K562 (cell line): ENCODE measurements around the gene PLEKHO1. TPM values are rescaled to one million over a fixed set of nuclear protein-coding genes. Genes with fewer than 3 reads are reported as not detected.

Experiments
- ILK ChIP-seq: fragments of 450-650 bp; IDR thresholded peaks from 2 replicates; pipeline ENCODE4 v1.6.1; 2016; ENCODE audit warnings: missing genetic modification characterization, low read depth, mild to moderate bottlenecking, missing compliant biosample characterization, moderate library complexity, borderline replicate concordance
- SIN3A ChIP-seq, 2 experiments: fragments of 150-350 bp in 1 of 2; IDR thresholded peaks; 2 replicates each; pipeline ENCODE4 v1.6.1; 2011 to 2016; ENCODE audit warnings: borderline replicate concordance in 2 of 2, low read depth in 2 of 2, low read length in 2 of 2, mild to moderate bottlenecking in 2 of 2, moderate library complexity in 2 of 2; ENCODE audit not compliant: control insufficient read depth in 1 of 2
- TGIF2 ChIP-seq: sonication (generic); formaldehyde crosslinking; IDR thresholded peaks from 2 replicates; pipeline ENCODE4 v1.8.1; 2022; ENCODE audit warnings: mild to moderate bottlenecking, missing genetic modification reagents, moderate library complexity
- ZBTB7A ChIP-seq: IDR thresholded peaks from 2 replicates; pipeline ENCODE4 v1.6.1; 2011; ENCODE audit warnings: low read depth, mild to moderate bottlenecking, low read length, moderate library complexity, borderline replicate concordance; ENCODE audit not compliant: control insufficient read depth
- polyA plus RNA-seq, 8 experiments: library from polyadenylated mRNA; depleted of rRNA in 4 of 8; stranded (reverse) in 5 of 8; unstranded in 3 of 8; fragments of >200 nt; fragmentation: Nextera tagmentation in 2 of 8; fragmentation: Illumina TruSeq in 1 of 8; extraction: Ambion mirVana in 2 of 8; extraction: Trizol in 1 of 8; gene quantifications; 2 replicates each; pipeline versions ENCODE4 v1.2.1 to v1.2.3, GENCODE V29; 2011 to 2014; ENCODE audit warnings: inconsistent platforms in 1 of 8, missing spikeins in 1 of 8
- total RNA-seq, 7 experiments: library from RNA; depleted of rRNA in 6 of 7; stranded (reverse); fragments of >200 nt in 6 of 7; fragmentation: Illumina TruSeq in 2 of 7; extraction: Trizol in 2 of 7; gene quantifications; 2 replicates each; pipeline versions ENCODE4 v1.2.1 to v1.2.3, GENCODE V29; 2011 to 2021; ENCODE audit warnings: low replicate concordance in 1 of 7
- TF ChIP-seq, protein P1 (sequence below): fragments of 150-350 bp; conservative IDR thresholded peaks from 2 replicates; pipeline ENCODE4 v1.6.1; 2014; ENCODE audit warnings: low read length

Gene PLEKHO1
- total and polyA plus RNA-seq, 9 of the 15 experiments (the other 6 are each of a cell fraction or from before 2014, with no cell fraction given), result 0.39 to 16.2 (median 9.6) TPM

DNA sequence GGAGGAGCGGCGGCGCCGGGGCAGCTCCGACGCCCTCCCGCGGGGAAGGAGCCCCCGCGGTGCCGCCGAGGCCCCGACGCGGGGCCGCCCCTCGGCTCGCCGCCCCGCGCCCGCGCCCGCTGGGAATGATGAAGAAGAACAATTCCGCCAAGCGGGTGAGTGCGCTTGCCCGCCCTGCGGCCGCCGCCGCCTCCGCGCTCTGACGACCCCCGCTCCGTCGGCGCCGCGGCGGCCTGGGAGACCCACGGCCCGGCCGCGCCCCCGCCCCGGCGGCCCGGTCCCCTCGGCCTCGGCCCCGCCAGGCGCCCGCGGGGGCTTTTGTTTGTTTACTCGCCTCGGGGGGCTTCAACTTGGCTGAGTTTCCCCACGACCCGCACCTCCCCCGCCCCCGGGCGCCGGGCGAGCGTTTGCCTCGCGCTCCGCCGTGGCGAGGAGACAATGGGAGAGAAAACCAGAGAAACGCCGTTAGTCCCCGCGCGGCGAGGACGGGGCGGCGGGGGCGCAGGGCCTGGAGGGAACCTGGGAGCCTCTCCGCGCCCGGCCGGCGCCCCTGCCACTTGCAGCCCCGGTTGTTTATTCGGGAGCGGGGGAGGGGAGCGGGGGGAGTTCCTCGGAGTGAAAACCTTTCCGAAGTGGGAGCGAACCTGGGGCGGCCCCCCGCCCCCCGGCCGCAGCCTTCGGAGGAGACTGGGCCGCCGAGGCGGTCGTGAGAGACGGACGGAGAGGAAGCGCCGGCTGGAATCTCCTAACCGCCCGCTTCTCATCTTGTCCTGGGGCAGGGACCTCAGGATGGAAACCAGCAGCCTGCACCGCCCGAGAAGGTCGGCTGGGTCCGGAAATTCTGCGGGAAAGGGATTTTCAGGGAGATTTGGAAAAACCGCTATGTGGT, 661 bp downstream of the PLEKHO1 start (continued):
- TF ChIP-seq ILK (tag), result no peak
- TF ChIP-seq TGIF2 (CRISPR knock-in tag), result no peak
- TF ChIP-seq ZBTB7A, result peak; percentile 36; the same call in 1 of the 2 replicates
- no peak for TF ChIP-seq SIN3A (IDR thresholded peaks at IDR 0.05; ENCODE audit: borderline replicate concordance in 2 of 2, control insufficient read depth in 1 of 2, low read depth in 2 of 2, low read length in 2 of 2)
- TF ChIP-seq, protein P1, sequence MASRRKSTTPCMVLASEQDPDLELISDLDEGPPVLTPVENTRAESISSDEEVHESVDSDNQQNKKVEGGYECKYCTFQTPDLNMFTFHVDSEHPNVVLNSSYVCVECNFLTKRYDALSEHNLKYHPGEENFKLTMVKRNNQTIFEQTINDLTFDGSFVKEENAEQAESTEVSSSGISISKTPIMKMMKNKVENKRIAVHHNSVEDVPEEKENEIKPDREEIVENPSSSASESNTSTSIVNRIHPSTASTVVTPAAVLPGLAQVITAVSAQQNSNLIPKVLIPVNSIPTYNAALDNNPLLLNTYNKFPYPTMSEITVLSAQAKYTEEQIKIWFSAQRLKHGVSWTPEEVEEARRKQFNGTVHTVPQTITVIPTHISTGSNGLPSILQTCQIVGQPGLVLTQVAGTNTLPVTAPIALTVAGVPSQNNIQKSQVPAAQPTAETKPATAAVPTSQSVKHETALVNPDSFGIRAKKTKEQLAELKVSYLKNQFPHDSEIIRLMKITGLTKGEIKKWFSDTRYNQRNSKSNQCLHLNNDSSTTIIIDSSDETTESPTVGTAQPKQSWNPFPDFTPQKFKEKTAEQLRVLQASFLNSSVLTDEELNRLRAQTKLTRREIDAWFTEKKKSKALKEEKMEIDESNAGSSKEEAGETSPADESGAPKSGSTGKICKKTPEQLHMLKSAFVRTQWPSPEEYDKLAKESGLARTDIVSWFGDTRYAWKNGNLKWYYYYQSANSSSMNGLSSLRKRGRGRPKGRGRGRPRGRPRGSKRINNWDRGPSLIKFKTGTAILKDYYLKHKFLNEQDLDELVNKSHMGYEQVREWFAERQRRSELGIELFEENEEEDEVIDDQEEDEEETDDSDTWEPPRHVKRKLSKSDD, result no peak
